ENCODE measurements around the gene RAD51.
"Not testable (repeated sequence)": the region's sequence is repeated elsewhere in the genome, so short reads cannot be mapped to it uniquely, and the experiment has no call there.

Gene RAD51

GRCh38 chr15:40694688-40695468 lies at the start of gene RAD51:
Gene RAD51 (plus strand): TSS chr15:40695174. CDS start chr15:40698759, 3,585 bp downstream.
- DNase-seq (ENCODE audit: low read depth) = peak; percentile 94

GRCh38 chr15:40647523-40647922 lies 47.5 kb upstream of the RAD51 start:
- DNase-seq (ENCODE audit: low read depth) = no peak

GRCh38 chr15:40650479-40650878 lies 44.5 kb upstream of the RAD51 start:
- no peak for DNase-seq (ENCODE audit: low read depth)

GRCh38 chr15:40660686-40661085 lies 34.3 kb upstream of the RAD51 start:
- DNase-seq (ENCODE audit: low read depth) = no peak

- no peak for DNase-seq (ENCODE audit: low read depth)
Observed at GRCh38 chr15:40664909-40665308, 30.1 kb upstream of the RAD51 start.

- DNase-seq (ENCODE audit: low read depth) = not testable (repeated sequence)
Observed at GRCh38 chr15:40676290-40676689, 18.7 kb upstream of the RAD51 start.

GRCh38 chr15:40676906-40677305 lies 18.1 kb upstream of the RAD51 start:
- not testable (repeated sequence) for DNase-seq (ENCODE audit: low read depth)

GRCh38 chr15:40680151-40680550 lies 14.8 kb upstream of the RAD51 start:
- DNase-seq (ENCODE audit: low read depth) = no peak

GRCh38 chr15:40680959-40681358 lies 14.0 kb upstream of the RAD51 start:
- not testable (repeated sequence) for DNase-seq (ENCODE audit: low read depth)

- no peak for DNase-seq (ENCODE audit: low read depth)
Observed at GRCh38 chr15:40684381-40684780, 10.6 kb upstream of the RAD51 start.

GRCh38 chr15:40685376-40685775 lies 9.6 kb upstream of the RAD51 start:
- no peak for DNase-seq (ENCODE audit: low read depth)

GRCh38 chr15:40688932-40689799 lies 5.8 kb upstream of the RAD51 start:
- DNase-seq (ENCODE audit: low read depth) = no peak

GRCh38 chr15:40691737-40692136 lies 3.2 kb upstream of the RAD51 start:
- DNase-seq (ENCODE audit: low read depth) = no peak

GRCh38 chr15:40693904-40694687 lies 878 bp upstream of the RAD51 start:
- DNase-seq (ENCODE audit: low read depth) = no peak

GRCh38 chr15:40695469-40695890 lies 506 bp downstream of the RAD51 start:
- DNase-seq (ENCODE audit: low read depth) = peak; percentile 14

GRCh38 chr15:40696228-40696627 lies 1.3 kb downstream of the RAD51 start:
- DNase-seq (ENCODE audit: low read depth) = no peak

GRCh38 chr15:40697916-40698315 lies 2.9 kb downstream of the RAD51 start:
- no peak for DNase-seq (ENCODE audit: low read depth)

GRCh38 chr15:40702077-40702476 lies 7.1 kb downstream of the RAD51 start:
- DNase-seq (ENCODE audit: low read depth) = no peak

- DNase-seq (ENCODE audit: low read depth) = no peak
Observed at GRCh38 chr15:40706121-40706520, 11.1 kb downstream of the RAD51 start.

GRCh38 chr15:40714144-40714543 lies 19.2 kb downstream of the RAD51 start:
- no peak for DNase-seq (ENCODE audit: low read depth)

GRCh38 chr15:40716165-40716564 lies 21.2 kb downstream of the RAD51 start:
- DNase-seq (ENCODE audit: low read depth) = no peak

GRCh38 chr15:40721701-40722100 lies 26.7 kb downstream of the RAD51 start:
- no peak for DNase-seq (ENCODE audit: low read depth)
